ENCODE measurements around the gene KRTAP10-3.
"Not testable (repeated sequence)": the region's sequence is repeated elsewhere in the genome, so short reads cannot be mapped to it uniquely, and the experiment has no call there.

The KRTAP10-3 gene

GRCh38 chr21:44571296-44571695 is 12.7 kb upstream of the KRTAP10-3 start:
- DNase-seq (ENCODE audit: low read depth): no peak

GRCh38 chr21:44569861-44570517 is 11.4 kb upstream of the KRTAP10-3 start:
- DNase-seq (ENCODE audit: low read depth): no peak

- DNase-seq (ENCODE audit: low read depth): no peak
Measured at GRCh38 chr21:44568667-44569556, 10.3 kb upstream of the KRTAP10-3 start.

DNA sequence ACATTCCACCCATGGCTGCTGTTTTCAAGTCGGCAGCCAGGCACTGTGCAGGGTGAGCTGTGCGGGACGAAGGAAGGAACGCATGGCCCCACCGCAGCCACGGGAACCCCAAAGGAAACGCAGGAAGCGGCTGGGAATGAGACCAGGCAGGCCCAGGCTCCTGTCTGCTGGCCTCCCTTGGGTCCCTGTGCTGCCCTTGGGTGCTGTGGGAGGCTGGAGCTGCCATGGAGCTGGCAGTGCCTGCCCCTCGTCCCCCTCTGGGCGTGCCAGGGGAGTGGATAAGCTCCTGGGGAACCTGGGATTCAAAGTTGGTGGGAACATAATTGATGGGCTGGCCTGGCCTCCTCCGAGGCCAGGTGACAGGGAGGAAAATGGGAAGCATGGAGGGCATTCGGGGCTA is 9.7 kb upstream of the KRTAP10-3 start:
- DNase-seq (ENCODE audit: low read depth): no peak

DNA sequence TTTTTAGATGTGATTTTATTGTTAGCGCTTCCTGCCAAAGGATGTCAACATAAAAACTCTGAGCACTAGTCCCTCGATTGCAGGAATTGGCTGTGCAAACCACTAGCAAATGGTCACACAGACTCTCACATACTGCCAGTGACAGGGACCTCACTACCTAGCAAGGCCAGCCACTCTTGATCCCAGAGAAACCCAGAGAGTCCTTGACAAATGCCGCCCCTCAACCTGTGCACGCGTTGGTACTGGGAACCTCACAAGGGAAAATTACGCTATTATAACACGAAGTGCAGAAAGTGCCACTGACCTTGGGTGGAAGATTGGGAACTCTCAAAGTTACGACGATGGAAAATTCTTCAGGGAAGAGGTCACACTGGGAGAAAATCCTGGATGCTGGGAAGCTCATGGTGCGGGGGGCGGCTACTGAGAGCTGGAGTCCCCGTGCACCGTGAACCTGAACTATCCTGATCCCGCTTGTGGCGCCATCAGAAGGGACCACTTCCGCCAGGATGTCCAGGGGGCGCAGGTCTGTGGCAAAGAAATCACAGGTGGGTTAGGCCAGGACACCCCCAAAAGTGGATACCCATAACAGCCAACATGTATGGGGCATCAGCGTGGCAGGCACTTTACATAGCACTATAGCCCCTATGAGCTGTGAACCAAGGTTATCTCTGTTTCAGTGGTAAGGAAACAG is 9.0 kb upstream of the KRTAP10-3 start:
- DNase-seq (ENCODE audit: low read depth): no peak

- no peak for DNase-seq (ENCODE audit: low read depth)
Measured at GRCh38 chr21:44566403-44566802, 7.8 kb upstream of the KRTAP10-3 start.

GRCh38 chr21:44564886-44565598 is 6.4 kb upstream of the KRTAP10-3 start:
- no peak for DNase-seq (ENCODE audit: low read depth)

DNA sequence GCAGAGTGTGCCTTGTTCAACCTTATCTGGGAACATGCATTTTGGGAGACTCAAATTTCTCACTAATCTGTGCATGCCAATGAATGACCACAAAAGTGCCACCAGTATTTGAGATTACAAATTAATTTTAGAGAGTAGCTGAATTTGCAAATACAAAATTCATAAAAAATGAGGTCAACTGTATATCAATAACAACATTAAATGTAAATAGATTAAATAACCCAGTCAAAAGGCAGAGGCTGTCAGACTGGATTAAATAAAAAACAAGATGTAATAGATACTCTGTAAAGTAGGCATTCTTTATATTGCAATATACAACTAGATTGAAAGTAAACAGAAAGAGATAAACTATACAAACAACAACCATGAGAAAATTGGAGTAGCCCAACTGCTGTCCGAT is 5.5 kb upstream of the KRTAP10-3 start:
- no peak for DNase-seq (ENCODE audit: low read depth)

- not testable (repeated sequence) for DNase-seq (ENCODE audit: low read depth)
Measured at GRCh38 chr21:44558329-44558675, 293 bp downstream of the KRTAP10-3 start.

- DNase-seq (ENCODE audit: low read depth): no peak
Measured at GRCh38 chr21:44557491-44558328, 885 bp downstream of the KRTAP10-3 start.

- DNase-seq (ENCODE audit: low read depth): no peak
Measured at GRCh38 chr21:44556879-44557278, 1.7 kb downstream of the KRTAP10-3 start.

DNA sequence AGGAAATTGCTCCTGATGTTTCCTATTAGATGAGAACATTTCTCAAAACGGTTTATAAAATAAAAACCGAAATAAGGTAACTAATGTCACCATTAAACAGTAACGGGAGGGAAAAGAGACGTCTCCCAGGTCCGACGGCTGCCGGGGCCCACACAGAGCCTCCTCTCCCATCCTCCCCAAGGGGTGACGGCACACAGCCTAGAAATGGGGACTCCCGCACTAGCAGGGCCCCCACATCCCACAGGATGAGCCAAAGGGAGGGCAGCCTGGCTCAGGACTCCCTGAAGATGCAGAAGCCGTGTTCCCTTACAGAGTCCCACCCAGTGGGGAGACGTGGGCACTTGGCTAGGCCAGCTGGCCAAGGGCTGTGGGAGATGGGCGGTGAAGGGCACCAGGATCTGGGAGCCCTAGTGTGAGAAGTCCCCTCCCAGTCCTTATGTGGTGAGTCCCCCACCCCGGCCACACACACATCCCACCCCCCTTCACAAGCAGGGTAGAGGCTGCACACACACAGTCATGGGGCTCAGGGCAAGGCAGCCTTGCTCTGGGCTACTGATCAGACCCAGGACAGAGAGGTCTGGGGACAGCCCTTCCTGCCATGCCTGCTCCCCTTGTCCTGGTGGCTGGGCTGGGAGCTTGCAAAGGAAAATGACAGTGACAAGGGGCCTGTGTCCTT is 3.3 kb downstream of the KRTAP10-3 start:
- DNase-seq (ENCODE audit: low read depth): no peak

- DNase-seq (ENCODE audit: low read depth): no peak
Measured at GRCh38 chr21:44552681-44553080, 5.9 kb downstream of the KRTAP10-3 start.

DNA sequence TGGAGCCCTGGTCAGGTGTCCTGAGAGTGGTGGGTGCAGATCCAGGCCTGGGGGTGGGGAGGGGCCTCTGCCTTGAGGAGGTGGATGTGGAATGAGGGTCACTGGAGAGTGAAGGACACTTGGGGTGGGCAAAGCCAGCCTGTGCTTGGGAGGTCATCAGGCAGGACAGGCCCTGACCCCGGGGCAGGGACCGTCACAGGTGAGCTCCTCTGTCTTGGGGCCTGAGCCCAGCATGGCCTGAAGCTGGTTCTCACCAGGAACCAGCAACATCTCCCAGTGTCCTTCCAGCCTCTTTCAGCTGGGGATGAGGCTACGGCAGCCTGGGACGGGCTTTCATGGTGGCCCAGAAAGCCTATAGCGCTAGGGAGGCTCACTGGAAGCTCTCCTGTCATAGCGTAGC is 6.5 kb downstream of the KRTAP10-3 start:
- DNase-seq (ENCODE audit: low read depth): no peak

DNA sequence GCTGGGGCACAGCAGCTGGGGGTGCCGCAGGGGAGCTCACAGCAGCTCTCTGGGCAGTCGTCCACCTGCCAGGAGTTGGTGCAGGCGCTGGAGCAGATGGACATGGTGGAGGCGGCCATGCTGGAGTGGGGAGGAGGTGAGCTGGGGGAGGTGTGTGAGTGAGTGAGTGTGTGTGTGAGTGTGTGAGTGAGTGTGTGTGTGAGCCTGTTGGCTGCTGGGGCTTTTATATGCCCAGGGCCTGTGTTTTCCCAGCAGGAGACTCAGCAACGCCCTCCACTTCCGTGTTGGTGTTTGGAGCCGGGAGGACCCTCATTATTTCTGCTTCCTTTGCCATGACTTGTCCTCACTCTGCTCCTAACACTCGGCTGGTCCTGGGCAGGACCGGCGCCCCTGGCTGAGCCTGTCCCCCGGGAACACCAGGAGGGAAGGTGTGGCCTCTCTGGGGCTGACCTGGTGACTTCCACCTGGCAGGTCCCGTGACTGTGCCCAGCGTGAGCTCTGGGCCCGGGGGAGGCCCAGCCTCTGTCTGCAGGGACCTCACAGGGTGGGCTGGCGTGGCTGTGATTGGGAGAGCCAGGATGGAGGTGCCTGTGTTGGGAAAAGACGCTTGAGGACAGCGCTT is 7.1 kb downstream of the KRTAP10-3 start, which contains the start of gene KRTAP10-2:
TSS of gene KRTAP10-2 (minus strand) at position 166 of the 622 bp plus-strand sequence. CDS start at position 119, 47 bp downstream.
- no peak for DNase-seq (ENCODE audit: low read depth)

DNA sequence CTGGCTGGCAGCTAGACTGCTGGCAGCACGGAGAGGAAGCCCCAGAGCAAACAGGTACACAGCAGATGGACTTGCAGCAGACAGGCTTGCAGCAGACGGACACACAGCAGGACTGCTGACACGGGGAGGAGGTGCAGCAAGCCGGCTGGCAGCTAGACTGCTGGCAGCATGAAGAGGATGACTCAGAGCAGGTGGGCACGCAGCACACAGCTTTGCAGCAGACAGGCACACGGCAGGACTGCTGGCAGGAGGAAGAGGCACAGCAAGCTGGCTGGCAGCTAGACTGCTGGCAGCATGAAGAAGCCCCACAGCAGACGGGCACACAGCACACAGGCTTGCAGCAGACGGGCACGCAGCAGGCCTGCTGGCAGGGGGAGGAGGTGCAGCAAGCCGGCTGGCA is 7.8 kb downstream of the KRTAP10-3 start:
- no peak for DNase-seq (ENCODE audit: low read depth)

- DNase-seq (ENCODE audit: low read depth): not testable (repeated sequence)
Measured at GRCh38 chr21:44550285-44550684, 8.3 kb downstream of the KRTAP10-3 start.

DNA sequence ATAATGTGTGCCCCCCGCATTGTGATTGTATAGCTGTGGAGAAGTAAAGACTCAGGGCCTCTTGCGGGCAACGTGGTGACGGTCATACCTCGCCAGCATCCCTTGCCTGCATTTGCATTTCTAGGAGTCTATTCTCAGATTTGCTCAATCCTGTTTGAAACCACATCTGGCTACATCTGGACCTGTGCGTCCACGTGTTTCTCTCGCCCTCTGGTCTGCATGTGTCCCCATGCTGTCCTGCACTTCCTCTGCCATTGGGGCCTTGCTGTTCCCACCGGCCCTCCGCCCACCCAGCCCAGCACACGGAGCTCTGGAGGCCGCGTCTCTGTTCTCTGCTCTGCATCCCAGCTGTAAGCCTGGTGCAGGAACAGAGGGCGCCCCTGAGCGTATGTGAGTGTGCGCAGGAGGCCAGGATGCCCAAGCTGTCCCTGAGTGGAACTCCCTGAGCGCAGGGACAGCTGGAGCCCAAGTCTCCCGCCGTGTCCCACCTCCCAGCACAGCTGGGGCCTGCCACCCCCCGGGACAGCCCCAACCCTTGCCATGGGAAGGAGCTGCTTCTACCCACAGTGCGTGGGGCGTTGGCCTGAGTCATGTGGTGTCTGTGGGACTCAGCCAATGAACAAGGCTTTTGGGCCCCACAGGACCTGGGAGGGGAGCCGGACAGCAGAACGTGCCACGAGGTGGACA is 8.9 kb downstream of the KRTAP10-3 start:
- DNase-seq (ENCODE audit: low read depth): no peak

- no peak for DNase-seq (ENCODE audit: low read depth)
Measured at GRCh38 chr21:44548922-44549321, 9.7 kb downstream of the KRTAP10-3 start.

DNA sequence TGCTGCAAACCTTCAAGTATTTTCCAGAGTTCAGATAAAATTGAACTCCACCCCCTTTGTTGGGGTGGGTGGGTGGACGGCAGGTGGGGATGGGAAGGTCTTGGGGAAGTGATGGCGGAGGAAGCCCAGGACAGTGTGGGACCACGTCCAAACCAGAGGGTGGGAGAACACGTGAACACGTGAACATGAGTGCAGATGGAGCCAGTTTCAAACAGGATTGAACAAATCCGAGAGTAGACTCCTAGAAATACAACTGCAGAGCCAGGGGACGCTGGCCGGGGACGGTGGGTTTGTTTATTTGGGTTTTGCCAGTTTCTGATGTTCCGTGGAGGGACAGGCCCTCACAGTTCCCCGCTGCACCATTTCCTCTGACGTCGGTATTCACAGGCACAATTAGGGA is 10.2 kb downstream of the KRTAP10-3 start:
- DNase-seq (ENCODE audit: low read depth): no peak
